Activated T-cell treated with anti-CD3 and anti-CD28 coated beads, Interleukin-2, amount 50 U/mL, for 72 hours (primary cell): ENCODE measurements around the gene BASP1. TPM values are rescaled to one million over a fixed set of nuclear protein-coding genes. Genes with fewer than 3 reads are reported as not detected.
"Not testable (repeated sequence)": the region's sequence is repeated elsewhere in the genome, so short reads cannot be mapped to it uniquely, and the experiment has no call there.

Source experiments
- ATAC-seq, 2 donors: fragments of 150-1000 bp; cut with Tn5 transposase; replicated peaks in 1 of 2; 2 replicates each; pipeline ENCODE4 v1.10.0; 2021; ENCODE audit warnings: moderate library complexity in 2 of 2, mild to moderate bottlenecking in 1 of 2
- DNase-seq, 2 donors: peaks; one replicate each; pipeline ENCODE4 v3.0.0; 2021 to 2022; ENCODE audit warnings: mixed read lengths in 1 of 2
- H3K27ac Mint-ChIP-seq: one replicate; pipeline ENCODE4 v1.8.0; 2022; ENCODE audit warnings: mild to moderate bottlenecking, moderate library complexity, mixed read lengths
- H3K27me3 Mint-ChIP-seq: one replicate; pipeline ENCODE4 v1.8.0; 2022; ENCODE audit warnings: low read depth, mixed read lengths
- H3K36me3 Mint-ChIP-seq, 2 donors: one replicate each; pipeline ENCODE4 v1.8.0; 2022; ENCODE audit warnings: mixed read lengths in 2 of 2, mild to moderate bottlenecking in 1 of 2; ENCODE audit not compliant: insufficient read depth in 2 of 2
- H3K4me1 Mint-ChIP-seq: one replicate; pipeline ENCODE4 v1.8.0; 2022; ENCODE audit warnings: low read depth, mixed read lengths
- H3K4me3 Mint-ChIP-seq, 2 donors: one replicate each; pipeline ENCODE4 v1.8.0; 2022; ENCODE audit warnings: mild to moderate bottlenecking in 2 of 2, mixed read lengths in 2 of 2, moderate library complexity in 2 of 2
- H3K9me3 Mint-ChIP-seq, 2 donors: one replicate each; pipeline ENCODE4 v1.8.0; 2022; ENCODE audit warnings: mixed read lengths in 2 of 2
- total RNA-seq, 2 donors: library from RNA; stranded (reverse); gene quantifications; one replicate each; pipeline ENCODE4 v1.2.3, GENCODE V29; 2022

The BASP1 gene
- total RNA-seq, 2 donors from 2014 or later = 1.2 to 1.8 TPM

- DNase-seq = no peak
- Mint-ChIP-seq H3K9me3 (peaks cover 0 to 4% of the 10 kb centered on the region in 2 donors), H3K4me3 (no peak overlapping the region), H3K36me3 (no peaks in the 10 kb centered on the region), H3K27me3 (no peaks in the 10 kb centered on the region), H3K27ac (no peak overlapping the region), H3K4me1 (no peaks in the 10 kb centered on the region)
- no peak for ATAC-seq
Measured at GRCh38 chr5:17255471-17256021, 38.1 kb downstream of the BASP1 start.

GRCh38 chr5:17256171-17256570 lies 38.7 kb downstream of the BASP1 start:
- no peak overlapping the region for H3K27ac Mint-ChIP-seq
- ATAC-seq (no peak), DNase-seq (no peak)
- H3K27me3 Mint-ChIP-seq = no peaks in the 10 kb centered on the region
- H3K4me1 Mint-ChIP-seq = no peaks in the 10 kb centered on the region
- no peaks in the 10 kb centered on the region for H3K36me3 Mint-ChIP-seq
- H3K4me3 Mint-ChIP-seq = no peak overlapping the region
- peaks cover 0 to 4% of the 10 kb centered on the region in 2 donors for H3K9me3 Mint-ChIP-seq

DNA sequence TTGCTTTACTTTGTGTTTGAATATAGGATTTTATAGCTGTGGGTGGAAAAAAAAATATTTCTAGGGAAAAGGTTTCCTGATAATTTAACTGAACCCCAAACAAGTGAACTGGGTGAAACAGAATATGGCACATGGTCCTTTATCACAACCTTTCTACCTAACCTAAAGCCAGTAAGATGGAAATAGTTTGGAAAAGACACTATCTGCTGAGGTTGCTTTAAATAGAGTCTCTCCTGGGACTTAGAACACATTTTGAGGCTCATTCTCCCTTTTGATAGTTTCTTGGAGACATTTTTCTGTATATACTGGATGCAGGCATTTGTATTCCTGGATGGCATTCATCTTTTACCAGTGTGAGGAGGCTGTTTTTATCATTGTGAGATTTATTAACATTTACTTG lies 39.4 kb downstream of the BASP1 start:
- DNase-seq (no peak), ATAC-seq (no peak)
- peaks cover under 1 to 2% of the 10 kb centered on the region in 2 donors for H3K9me3 Mint-ChIP-seq
- no peaks in the 10 kb centered on the region for H3K27me3 Mint-ChIP-seq
- no peaks in the 10 kb centered on the region for H3K36me3 Mint-ChIP-seq
- no peaks in the 10 kb centered on the region for H3K4me1 Mint-ChIP-seq
- H3K27ac Mint-ChIP-seq = no peak overlapping the region
- no peak overlapping the region for H3K4me3 Mint-ChIP-seq

DNA sequence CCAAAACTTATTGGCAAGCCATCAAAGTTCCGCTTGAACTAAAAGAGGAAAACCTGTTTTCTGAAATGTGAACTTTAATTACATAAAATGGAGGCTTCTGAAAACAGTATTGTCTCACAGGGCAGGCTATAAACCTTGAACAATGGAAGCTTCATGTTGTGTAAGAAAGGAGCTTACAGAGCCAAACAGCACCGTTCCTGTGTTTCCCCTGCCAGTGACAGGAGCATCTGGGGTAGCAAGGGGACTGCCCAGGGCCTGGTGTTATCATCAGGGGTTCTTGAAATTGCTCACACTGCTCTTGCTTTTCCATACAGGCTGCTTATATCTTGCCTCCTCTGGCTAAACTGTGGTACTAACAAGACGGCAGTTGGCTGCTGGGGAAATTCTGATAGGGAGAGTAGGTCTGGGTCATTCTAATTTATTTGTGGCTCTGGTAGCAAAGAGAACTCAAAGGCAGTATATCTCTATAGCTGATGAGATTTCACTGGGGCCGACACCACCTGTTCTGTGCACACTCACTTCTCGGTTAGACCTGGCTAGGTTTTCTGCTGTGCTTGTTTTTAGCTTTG lies 40.4 kb downstream of the BASP1 start:
- no peaks in the 10 kb centered on the region for H3K36me3 Mint-ChIP-seq
- peaks cover 4% of the 10 kb centered on the region in 2 donors for H3K9me3 Mint-ChIP-seq
- DNase-seq (peak; percentile 2 to 4), ATAC-seq (peak; percentile 64 to 77)
- no peaks in the 10 kb centered on the region for H3K4me1 Mint-ChIP-seq
- no peaks in the 10 kb centered on the region for H3K27me3 Mint-ChIP-seq
- no peak overlapping the region for H3K4me3 Mint-ChIP-seq
- no peak overlapping the region for H3K27ac Mint-ChIP-seq

DNA sequence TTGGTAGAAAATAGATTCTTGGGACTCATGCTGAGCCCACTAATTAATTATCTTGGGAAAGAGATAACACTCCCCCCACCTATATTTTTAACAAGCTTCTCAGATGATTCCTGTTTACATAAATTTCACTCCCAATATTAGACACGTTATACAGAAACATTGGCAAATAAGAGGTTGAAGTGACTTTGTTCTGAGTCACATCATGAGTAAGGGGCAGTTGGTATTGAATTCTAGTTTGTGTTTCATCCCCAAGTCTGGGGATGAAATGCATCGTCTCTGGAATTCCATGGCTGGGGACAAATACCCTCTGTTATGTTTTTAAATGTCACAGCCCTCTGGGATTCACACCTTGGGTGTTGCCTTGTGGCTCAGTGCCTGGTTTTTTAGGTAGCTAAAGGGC lies 41.0 kb downstream of the BASP1 start:
- DNase-seq (no peak), ATAC-seq (no peak)
- H3K4me3 Mint-ChIP-seq = no peak overlapping the region
- no peaks in the 10 kb centered on the region for H3K4me1 Mint-ChIP-seq
- peaks cover 4% of the 10 kb centered on the region in 2 donors for H3K9me3 Mint-ChIP-seq
- no peaks in the 10 kb centered on the region for H3K36me3 Mint-ChIP-seq
- H3K27ac Mint-ChIP-seq = no peak overlapping the region
- H3K27me3 Mint-ChIP-seq = no peaks in the 10 kb centered on the region

GRCh38 chr5:17259012-17259411 lies 41.6 kb downstream of the BASP1 start:
- H3K9me3 Mint-ChIP-seq, ATAC-seq: not testable (repeated sequence)

GRCh38 chr5:17259630-17260257 lies 42.3 kb downstream of the BASP1 start:
- H3K27me3 Mint-ChIP-seq = no peaks in the 10 kb centered on the region
- no peaks in the 10 kb centered on the region for H3K4me1 Mint-ChIP-seq
- H3K27ac Mint-ChIP-seq = no peak overlapping the region
- DNase-seq = no peak
- no peak for ATAC-seq
- peaks cover 4% of the 10 kb centered on the region in 2 donors for H3K9me3 Mint-ChIP-seq
- H3K4me3 Mint-ChIP-seq = no peak overlapping the region
- H3K36me3 Mint-ChIP-seq = no peaks in the 10 kb centered on the region

More at GRCh38 chr5:17259012-17259411, 41.6 kb downstream of the BASP1 start:
- not testable (repeated sequence) for H3K27ac Mint-ChIP-seq, DNase-seq, H3K4me1 Mint-ChIP-seq, H3K4me3 Mint-ChIP-seq, H3K36me3 Mint-ChIP-seq, H3K27me3 Mint-ChIP-seq

DNA sequence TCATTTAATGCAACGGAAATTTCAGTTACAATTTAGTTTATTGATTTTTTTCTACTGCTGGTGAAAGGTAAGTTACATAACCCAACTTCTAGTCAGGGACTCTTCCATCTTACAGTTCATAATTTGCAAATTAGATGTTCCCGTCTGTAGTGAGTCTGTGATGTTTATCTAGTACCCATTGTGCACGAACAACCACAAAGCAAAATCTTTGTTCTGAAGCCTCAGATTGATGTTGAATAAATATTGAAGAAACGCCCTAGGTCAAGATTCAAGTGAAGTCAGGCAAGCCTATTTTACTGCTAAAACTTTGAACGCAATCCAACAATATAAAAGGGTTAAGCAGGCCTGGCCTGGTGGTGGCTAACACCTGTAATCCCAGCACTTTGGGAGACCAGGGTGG lies 43.1 kb downstream of the BASP1 start:
- H3K27me3 Mint-ChIP-seq = no peaks in the 10 kb centered on the region
- H3K36me3 Mint-ChIP-seq = no peaks in the 10 kb centered on the region
- H3K4me1 Mint-ChIP-seq = no peaks in the 10 kb centered on the region
- H3K4me3 Mint-ChIP-seq = no peak overlapping the region
- ATAC-seq (no peak), DNase-seq (no peak)
- H3K9me3 Mint-ChIP-seq = peaks cover 4% of the 10 kb centered on the region in 2 donors
- H3K27ac Mint-ChIP-seq = no peak overlapping the region

- no peak for DNase-seq
- peaks cover 4% of the 10 kb centered on the region in 2 donors for H3K9me3 Mint-ChIP-seq
- H3K4me3 Mint-ChIP-seq = no peak overlapping the region
- no peaks in the 10 kb centered on the region for H3K36me3 Mint-ChIP-seq
- ATAC-seq = no peak
- no peak overlapping the region for H3K27ac Mint-ChIP-seq
- no peaks in the 10 kb centered on the region for H3K4me1 Mint-ChIP-seq
- no peaks in the 10 kb centered on the region for H3K27me3 Mint-ChIP-seq
Measured at GRCh38 chr5:17261075-17261474, 43.6 kb downstream of the BASP1 start.

DNA sequence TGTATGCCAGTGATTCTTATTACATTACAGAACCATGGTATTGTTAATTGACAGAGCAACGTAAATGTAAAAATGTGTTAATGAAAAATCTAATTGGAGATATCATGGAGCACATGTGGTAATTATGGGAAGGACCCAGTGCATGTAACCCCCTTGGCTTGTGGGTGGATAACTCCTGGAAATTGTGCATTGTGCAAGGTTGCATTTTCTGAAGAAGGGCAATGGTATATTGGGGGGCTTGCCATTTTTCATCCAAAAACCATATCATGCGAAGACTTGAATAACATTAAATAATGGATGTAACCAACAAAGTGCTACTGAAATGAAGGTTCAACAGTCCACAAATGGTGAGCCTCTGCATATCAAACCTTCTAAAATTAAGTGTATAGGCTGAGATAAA lies 47.6 kb downstream of the BASP1 start:
- Mint-ChIP-seq H3K27me3 (no peaks in the 10 kb centered on the region), H3K9me3 (peaks cover 2 to 4% of the 10 kb centered on the region in 2 donors), H3K36me3 (no peaks in the 10 kb centered on the region), H3K4me3 (no peak overlapping the region), H3K4me1 (no peaks in the 10 kb centered on the region), H3K27ac (no peak overlapping the region)
- DNase-seq (no peak), ATAC-seq (no peak)

- H3K27ac Mint-ChIP-seq = no peak overlapping the region
- no peak for ATAC-seq
- no peaks in the 10 kb centered on the region for H3K27me3 Mint-ChIP-seq
- H3K9me3 Mint-ChIP-seq = peaks cover 0 to under 1% of the 10 kb centered on the region in 2 donors
- no peak overlapping the region for H3K4me3 Mint-ChIP-seq
- no peaks in the 10 kb centered on the region for H3K4me1 Mint-ChIP-seq
- DNase-seq = no peak
- no peaks in the 10 kb centered on the region for H3K36me3 Mint-ChIP-seq
Measured at GRCh38 chr5:17267106-17267505, 49.7 kb downstream of the BASP1 start.

GRCh38 chr5:17269201-17269600 lies 51.8 kb downstream of the BASP1 start:
- Mint-ChIP-seq H3K4me1 (no peaks in the 10 kb centered on the region), H3K4me3 (no peak overlapping the region), H3K27me3 (no peaks in the 10 kb centered on the region), H3K9me3 (no peaks in the 10 kb centered on the region), H3K27ac (no peak overlapping the region), H3K36me3 (no peaks in the 10 kb centered on the region)
- ATAC-seq (no peak), DNase-seq (no peak)

- peaks cover 0 to 2% of the 10 kb centered on the region in 2 donors for H3K9me3 Mint-ChIP-seq
- H3K27ac Mint-ChIP-seq = no peak overlapping the region
- no peak for ATAC-seq
- DNase-seq = no peak
- no peaks in the 10 kb centered on the region for H3K4me1 Mint-ChIP-seq
- peaks cover 0 to 1% of the 10 kb centered on the region in 2 donors for H3K36me3 Mint-ChIP-seq
- H3K4me3 Mint-ChIP-seq = no peak overlapping the region
- no peaks in the 10 kb centered on the region for H3K27me3 Mint-ChIP-seq
Measured at GRCh38 chr5:17272111-17272510, 54.7 kb downstream of the BASP1 start.
